ENCODE results near the gene EFNB2.

GRCh38 chr13:106499113-106499512 is 36.3 kb downstream of the EFNB2 start:
- TF ChIP-seq CTCF (IDR thresholded peaks at IDR 0.05; ENCODE audit: low read length) (no peak), EZH2 (optimal IDR thresholded peaks at IDR 0.05; ENCODE audit: low read depth, low read length) (no peak), EZH2phosphoT487 (IDR thresholded peaks at IDR 0.05; ENCODE audit: low read length) (no peak)

Data from MM.1S (cell line).